Endothelial cell of umbilical vein (primary cell): ENCODE data around the gene NPDC1. TPM values are rescaled to one million over a fixed set of nuclear protein-coding genes. Genes with fewer than 3 reads are reported as not detected.

Source experiments
- BruUV-seq: library from RNA; stranded (reverse); fragments of 400-500 nt; replicated peaks from 2 replicates; lab custom pipeline; 2021; lab: Mats Ljungman, UMichigan
- CTCF ChIA-PET: fragments of 300-600, 350-600 bp; sonication (Branson Sonifier 250); formaldehyde crosslinking; loops from one replicate; lab custom pipeline; 2021; ENCODE audit warnings: antibody characterized with exemption, inconsistent platforms; lab: Charles Lee
- POLR2A ChIA-PET: fragments of 300-600, 350-600 bp; sonication (Branson Sonifier 250); formaldehyde crosslinking; loops from one replicate; lab custom pipeline; 2021; ENCODE audit warnings: antibody characterized with exemption, inconsistent platforms; lab: Charles Lee
- DNase-seq: peaks from one replicate; pipeline ENCODE4 v3.0.0-alpha.2; 2011; ENCODE audit warnings: low read depth, low spot score
- FAIRE-seq: peaks from 2 replicates; lab custom pipeline; 2011; peaks lifted over from hg19 to GRCh38; lab: Jason Lieb, UNC
- H2AFZ ChIP-seq: 2 replicates; pipeline ENCODE4 v1.6.0; 2012; ENCODE audit warnings: low read depth, low read length, control low read depth, inconsistent platforms
- H3K27ac ChIP-seq: 2 replicates; pipeline ENCODE4 v1.5.1; 2011; ENCODE audit warnings: low read depth, mild to moderate bottlenecking, control low read depth, low read length, moderate library complexity; ENCODE audit not compliant: insufficient read depth
- H3K27me3 ChIP-seq, 2 experiments: 2 replicates each; pipeline versions ENCODE4 v1.6.0 to v1.6.1; 2011; ENCODE audit warnings: low read length in 2 of 2, mixed read lengths in 1 of 2; ENCODE audit not compliant: control insufficient read depth in 2 of 2, insufficient read depth in 2 of 2
- H3K36me3 ChIP-seq, 2 experiments: 2 replicates in 1 of 2; 3 replicates in 1 of 2; pipeline ENCODE4 v1.5.1; 2011; ENCODE audit warnings: low read length in 2 of 2, mild to moderate bottlenecking in 1 of 2, moderate library complexity in 1 of 2; ENCODE audit not compliant: control insufficient read depth in 2 of 2, insufficient read depth in 2 of 2; ENCODE audit errors: extremely low read depth in 1 of 2
- H3K4me1 ChIP-seq: 3 replicates; pipeline ENCODE4 v1.5.1; 2011; ENCODE audit warnings: mild to moderate bottlenecking, low read length; ENCODE audit not compliant: control insufficient read depth, insufficient read depth; ENCODE audit errors: extremely low read depth
- H3K4me2 ChIP-seq: 2 replicates; pipeline ENCODE4 v1.6.1; 2011; ENCODE audit warnings: low read length, control low read depth, mixed read lengths; ENCODE audit not compliant: insufficient read depth
- H3K4me3 ChIP-seq, 3 experiments: fragments of 200-600 bp in 1 of 3; sonication (generic), shearing (Covaris generic) in 1 of 3; replicated peaks in 1 of 3; 2 replicates each; pipeline ENCODE4 v1.5.1; 2011 to 2016; ENCODE audit warnings: control low read depth in 3 of 3, low read length in 3 of 3, mild to moderate bottlenecking in 2 of 3, inconsistent platforms in 1 of 3, low read depth in 1 of 3, moderate library complexity in 1 of 3; ENCODE audit not compliant: insufficient read depth in 1 of 3
- H3K79me2 ChIP-seq: 2 replicates; pipeline ENCODE4 v1.6.0; 2012; ENCODE audit warnings: low read length, inconsistent platforms; ENCODE audit not compliant: control insufficient read depth, insufficient read depth
- H3K9ac ChIP-seq: replicated peaks from 2 replicates; pipeline ENCODE3; 2011; ENCODE audit warnings: low read length, control low read depth; ENCODE audit not compliant: insufficient read depth; ENCODE audit errors: extremely low read depth
- H3K9me1 ChIP-seq: replicated peaks from 3 replicates; pipeline ENCODE4 v1.6.0; 2011; ENCODE audit warnings: mild to moderate bottlenecking, low read length; ENCODE audit not compliant: control insufficient read depth, insufficient read depth; ENCODE audit errors: extremely low read depth
- H3K9me3 ChIP-seq: replicated peaks from 2 replicates; pipeline ENCODE4 v1.5.1; 2012; ENCODE audit warnings: low read length, inconsistent platforms; ENCODE audit not compliant: control insufficient read depth, insufficient read depth
- H4K20me1 ChIP-seq: replicated peaks from 2 replicates; pipeline ENCODE3; 2011; ENCODE audit warnings: mild to moderate bottlenecking, low read length; ENCODE audit not compliant: control insufficient read depth, insufficient read depth; ENCODE audit errors: extremely low read depth
- CTCF ChIP-seq, 2 donors: IDR thresholded peaks; 1 replicate in 1 of 2; 2 replicates in 1 of 2; pipeline ENCODE4 v1.5.1; 2011; ENCODE audit warnings: low read length in 2 of 2, mild to moderate bottlenecking in 2 of 2, moderate library complexity in 2 of 2, control low read depth in 1 of 2, inconsistent platforms in 1 of 2, low read depth in 1 of 2; ENCODE audit not compliant: insufficient read depth in 1 of 2; ENCODE audit errors: extremely low read depth in 1 of 2
- GATA2 ChIP-seq: IDR thresholded peaks from 2 replicates; pipeline ENCODE4 v1.7.0; 2011; ENCODE audit warnings: low read depth, mild to moderate bottlenecking, moderate library complexity, mixed read lengths, low read length; ENCODE audit not compliant: insufficient read length, insufficient read depth
- dilution Hi-C: fragments of 300-500 bp; cut with MboI; formaldehyde crosslinking; loops from one replicate; pipeline ENCODE4 v1.15.0; 2019; ENCODE audit warnings: low sequenced_read_pairs; ENCODE audit not compliant: extremely low pct_ligation_motif_present
- intact Hi-C: fragments of 100-400 bp; cut with micrococcal nuclease; formaldehyde crosslinking; loops from one replicate; pipeline ENCODE4 v1.10.0; 2022
- polyA plus RNA-seq, 4 experiments: library from polyadenylated mRNA; depleted of rRNA in 3 of 4; stranded (reverse) in 3 of 4; unstranded in 1 of 4; fragments of >200 nt; gene quantifications; 2 replicates each; pipeline versions ENCODE4 v1.2.1 to v1.2.3, GENCODE V29; 2011 to 2012; ENCODE audit warnings: missing spikeins in 1 of 4
- total RNA-seq: library from RNA; stranded (reverse); gene quantifications from 2 replicates; pipeline ENCODE4 v1.2.3, GENCODE V29; 2021

The NPDC1 gene
- total and polyA plus RNA-seq, 2 donors (not counting 3 experiments of a cell fraction or from before 2014, with no cell fraction given), result 115 to 181 TPM

DNA sequence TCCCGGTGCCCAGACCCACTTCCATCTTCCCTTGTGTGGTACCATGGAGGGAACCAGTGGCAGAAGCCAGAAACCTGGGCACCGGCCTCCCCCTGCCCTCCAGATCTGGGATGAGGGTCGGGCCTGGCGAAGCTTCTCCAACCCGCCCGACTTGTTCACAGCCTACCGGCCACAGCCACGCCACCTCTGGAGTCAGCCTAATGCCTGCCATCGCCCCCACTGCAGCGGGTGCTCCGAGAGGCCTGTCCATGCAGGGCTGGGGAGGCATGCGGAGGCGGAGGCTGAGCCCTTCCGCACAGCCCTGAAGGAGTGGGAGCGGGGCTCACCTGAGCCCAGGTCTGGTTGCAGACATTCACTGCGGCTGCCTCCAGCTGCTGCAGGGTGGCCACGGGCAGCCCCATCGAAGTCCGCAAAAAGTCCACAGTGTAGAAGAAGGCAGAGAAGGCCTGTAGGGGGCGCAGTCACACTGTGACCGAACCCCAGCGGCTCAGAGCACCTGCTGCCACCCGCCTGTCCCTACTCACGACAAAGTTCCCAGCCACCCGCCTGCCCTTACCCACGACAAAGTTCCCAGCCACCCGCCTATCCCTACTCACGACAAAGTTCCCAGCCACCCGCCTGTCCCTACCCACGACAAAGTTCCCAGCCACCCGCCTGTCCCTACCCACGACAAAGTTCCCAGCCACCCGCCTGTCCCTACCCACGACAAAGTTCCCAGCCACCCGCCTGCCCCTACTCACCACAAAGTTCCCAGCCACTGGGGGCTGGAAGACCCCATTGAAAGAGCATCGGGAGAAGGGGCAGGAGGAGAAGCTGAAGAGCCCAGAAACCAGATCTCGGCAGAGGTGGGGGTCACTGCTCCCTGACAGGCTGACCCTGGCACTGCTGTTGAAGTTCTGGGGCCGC is 3.8 kb upstream of the NPDC1 start:
- Histone ChIP-seq H4K20me1 (no peaks in the 10 kb centered on the region), H3K9me1 (no peaks in the 10 kb centered on the region), H3K9ac (no peak overlapping the region), H3K79me2 (peaks cover 7% of the 10 kb centered on the region), H3K9me3 (no peaks in the 10 kb centered on the region), H3K4me3 (no peak overlapping the region), H3K27me3 (peaks cover 8 to 21% of the 10 kb centered on the region in 2 experiments), H3K4me1 (peaks cover 9% of the 10 kb centered on the region), H3K36me3 (no peaks in the 10 kb centered on the region), H3K4me2 (no peak overlapping the region), H3K27ac (no peak overlapping the region), H2AFZ (no peak overlapping the region)
- ChIA-PET CTCF (interaction anchor here (1.2 to 4.7 kb wide), 9 partner anchors 9 to 242 kb away, joined by 3 to 152 read pairs (median 7); partner anchors contain the start of genes RABL6, RNF224 and SAPCD2), POLR2A (no interaction called here)
- dilution Hi-C loops (no loop called here), intact Hi-C loops (no loop called here)
- FAIRE-seq (peak; percentile 60), DNase-seq (peak; percentile 42)
- no TSS peak for BruUV-seq
- TF ChIP-seq GATA2 (no peak), CTCF (IDR thresholded peaks at IDR 0.05; ENCODE audit: extremely low read depth in 1 of 2, insufficient read depth in 1 of 2, low read depth in 1 of 2, low read length in 2 of 2) (peak; percentile 54 to 79)
